A549 (cell line): ENCODE measurements around the gene ICOSLG. TPM values are rescaled to one million over a fixed set of nuclear protein-coding genes. Genes with fewer than 3 reads are reported as not detected.
"Not testable (repeated sequence)": the region's sequence is repeated elsewhere in the genome, so short reads cannot be mapped to it uniquely, and the experiment has no call there.

ENCODE experiments used
- ATAC-seq, 2 experiments: fragments of 200-7000 bp in 1 of 2; fragments of >200 bp in 1 of 2; cut with Nextera tagmentation in 1 of 2; cut with Tn5 transposase in 1 of 2; 3 replicates each; pipeline versions ENCODE4 v1.8.0 to v1.9.1; 2018 to 2020; ENCODE audit warnings: mild to moderate bottlenecking in 1 of 2, moderate library complexity in 1 of 2
- CTCF ChIA-PET: fragments of 300-600 bp; sonication (Branson Sonifier 250); formaldehyde crosslinking; extraction: SDS; loops from one replicate; lab custom pipeline; 2021; ENCODE audit warnings: antibody characterized with exemption, inconsistent platforms; lab: Yijun Ruan, JAX
- POLR2A ChIA-PET: fragments of 350-600 bp; formaldehyde crosslinking; extraction: SDS; loops from one replicate; lab custom pipeline; 2021; ENCODE audit warnings: antibody characterized with exemption, inconsistent platforms; lab: Yijun Ruan, JAX
- DNase-seq, 2 experiments: peaks; one replicate each; pipeline versions ENCODE4 v3.0.0 to v3.0.0-alpha.2; 2011 to 2016; ENCODE audit warnings: low read depth in 1 of 2, low spot score in 1 of 2
- FAIRE-seq: peaks from 2 replicates; lab custom pipeline; 2011; peaks lifted over from hg19 to GRCh38; lab: Jason Lieb, UNC
- H3K27ac ChIP-seq, 2 experiments: fragments of >200 bp; sonication (Bioruptor Twin); formaldehyde crosslinking; 3 replicates each; pipeline ENCODE4 v1.5.1; 2016 to 2017
- H3K4me1 ChIP-seq: fragments of >200 bp; sonication (Bioruptor Twin); formaldehyde crosslinking; 3 replicates; pipeline ENCODE4 v1.6.1; 2016
- H3K4me2 ChIP-seq: fragments of >200 bp; sonication (Bioruptor Twin); formaldehyde crosslinking; 3 replicates; pipeline ENCODE4 v1.6.1; 2016
- H3K4me3 ChIP-seq: fragments of >200 bp; sonication (Bioruptor Twin); formaldehyde crosslinking; 3 replicates; pipeline ENCODE4 v1.5.1; 2016
- H3K9me3 ChIP-seq: fragments of >200 bp; sonication (Bioruptor Twin); formaldehyde crosslinking; 3 replicates; pipeline ENCODE4 v1.6.1; 2016
- CHD2 ChIP-seq: fragments of 150-350 bp; IDR thresholded peaks from 2 replicates; pipeline ENCODE4 v1.6.1; 2014; ENCODE audit warnings: low read length; ENCODE audit not compliant: partially characterized antibody
- FOSL2 ChIP-seq, 2 experiments: fragments of 450-650 bp in 1 of 2; fragments of >200 bp in 1 of 2; sonication (Bioruptor Twin) in 1 of 2; formaldehyde crosslinking; IDR thresholded peaks; 2 replicates each; pipeline versions ENCODE4 v1.5.0 to v1.6.1; 2016 to 2020; ENCODE audit warnings: mild to moderate bottlenecking in 1 of 2, moderate library complexity in 1 of 2
- WGBS: methylation state at CpG from one replicate; pipeline ENCODE4 v1.1.6; 2017; ENCODE audit errors: missing lambda C conversion rate; 5-methylcytosine and 5-hydroxymethylcytosine counted together
- polyA plus RNA-seq, 4 experiments: library from polyadenylated mRNA; depleted of rRNA in 3 of 4; stranded (reverse); fragments of >200 nt; fragmentation: RNase III in 1 of 4; extraction: RNeasy Plus Mini Kit Qiagen cat#74134 plus additional on column Dnase treatment in 1 of 4; gene quantifications; 2 replicates in 3 of 4; 3 replicates in 1 of 4; pipeline ENCODE4 v1.2.3, GENCODE V29; 2011 to 2017

ICOSLG gene
- polyA plus RNA-seq, 2 of the 4 experiments (the other 2 are of a cell fraction): 0.32 to 0.79 TPM

DNA sequence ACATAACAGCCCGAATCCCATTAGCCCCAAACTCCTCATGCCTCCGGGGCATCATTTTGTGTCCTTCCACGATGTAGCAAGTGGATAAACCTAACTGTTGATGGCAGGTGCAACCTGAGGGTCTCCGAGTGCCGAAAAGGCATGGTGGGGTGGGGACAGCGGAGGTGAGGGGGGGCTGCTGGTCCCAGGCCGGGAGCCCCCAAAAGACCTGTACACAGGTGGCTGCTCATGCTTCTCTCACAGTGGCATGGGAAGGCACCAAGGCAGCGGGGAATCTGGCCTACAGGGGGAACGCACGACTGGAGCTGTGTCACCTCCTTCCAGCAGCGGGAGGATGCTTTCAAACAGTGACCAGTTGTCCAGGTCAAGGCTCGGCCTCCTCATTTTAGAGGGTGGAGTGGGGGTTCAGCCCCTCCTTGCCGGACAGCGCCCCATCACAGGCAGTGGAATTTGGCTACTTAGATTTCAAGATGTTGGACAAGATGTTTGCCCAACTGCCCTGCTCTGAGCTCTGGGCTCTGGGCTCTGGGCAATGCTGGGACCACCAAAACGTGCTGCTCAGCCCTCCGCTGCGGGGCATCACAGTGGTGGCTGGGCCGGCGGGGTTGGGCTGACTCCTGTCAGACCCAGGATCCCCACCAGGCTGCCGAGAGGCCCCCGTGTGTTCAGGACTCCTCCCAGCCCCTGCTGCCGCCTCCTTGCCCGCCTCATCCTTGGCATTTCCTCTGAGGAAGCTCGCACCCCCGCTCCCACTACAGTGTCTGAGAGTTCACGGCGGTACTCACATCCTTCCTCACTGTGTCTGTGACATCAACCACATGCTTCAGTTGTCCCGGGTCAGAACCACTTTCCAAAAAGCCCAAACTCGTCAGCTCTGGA is 13.3 kb upstream of the ICOSLG start:
- no peak for FAIRE-seq
- CTCF ChIA-PET: no interaction called here
- Histone ChIP-seq H3K4me1 (no peaks in the 10 kb centered on the region), H3K4me2 (no peak overlapping the region), H3K27ac (no peak overlapping the region), H3K4me3 (no peak overlapping the region), H3K9me3 (no peaks in the 10 kb centered on the region)
- POLR2A ChIA-PET: no interaction called here
- no peak for DNase-seq
- no peak for TF ChIP-seq CHD2
- TF ChIP-seq FOSL2 (IDR thresholded peaks at IDR 0.05): no peak
- TF ChIP-seq FOSL2 (CRISPR knock-in tag; IDR thresholded peaks at IDR 0.05): no peak
- 64% methylated on average over 17 of the region's 29 CpGs for WGBS
- no peak for ATAC-seq

- CTCF ChIA-PET, H3K9me3 ChIP-seq, FAIRE-seq, POLR2A ChIA-PET, DNase-seq, H3K4me2 ChIP-seq, H3K27ac ChIP-seq, H3K4me1 ChIP-seq, H3K4me3 ChIP-seq: not testable (repeated sequence)
- no CpG with 5 or more reads among the region's 33 CpGs for WGBS
- peak in 1 of 2 experiments; percentile 43; a peak in 2 of 6 replicates for ATAC-seq
These were observed 8.7 kb upstream of the ICOSLG start for GRCh38 chr21:44249204-44250037.

DNA sequence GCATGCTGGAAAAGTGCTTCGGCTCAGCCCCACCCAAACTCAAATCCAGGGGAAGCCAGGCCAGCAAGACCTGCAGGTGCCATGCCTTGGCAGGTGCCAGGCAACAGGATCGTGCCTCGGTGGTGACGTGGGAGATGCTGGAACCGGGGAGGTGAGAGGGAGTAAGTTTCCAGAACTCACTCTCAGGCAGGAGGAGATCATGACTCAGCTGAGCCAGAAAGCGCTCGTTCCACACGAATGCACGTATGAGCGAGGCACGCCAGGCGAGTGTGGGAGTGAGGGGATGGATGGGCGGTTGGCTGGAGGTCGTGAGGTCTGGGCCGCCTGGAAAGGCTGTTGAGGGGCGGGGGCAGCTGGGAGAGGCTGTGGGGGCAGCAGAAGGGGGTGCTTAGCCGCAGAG is 7.2 kb upstream of the ICOSLG start:
- ATAC-seq: not testable (repeated sequence)

DNA sequence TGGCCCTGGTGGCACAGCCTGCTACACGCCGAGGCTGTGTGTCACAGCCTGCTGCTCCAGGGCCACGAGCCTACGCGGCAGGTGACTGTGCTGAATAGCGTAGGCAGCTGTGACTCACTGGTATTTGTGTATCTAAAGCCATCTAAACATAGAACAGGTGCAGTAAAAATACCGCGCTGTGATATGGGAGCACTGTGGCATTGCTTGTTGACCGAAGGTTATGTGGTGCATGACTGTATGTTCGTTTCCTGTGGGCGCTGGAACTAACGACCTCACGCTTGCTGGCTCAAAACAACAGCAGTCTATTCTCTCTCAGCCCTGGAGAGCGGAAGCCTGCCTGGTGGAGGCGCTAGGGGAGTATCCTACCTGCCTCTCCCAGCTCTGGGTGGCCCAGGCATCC is 3.2 kb upstream of the ICOSLG start:
- CTCF ChIA-PET, H3K4me1 ChIP-seq, DNase-seq, POLR2A ChIA-PET, H3K9me3 ChIP-seq, FAIRE-seq, H3K4me3 ChIP-seq, H3K27ac ChIP-seq, H3K4me2 ChIP-seq: not testable (repeated sequence)
- peak in 1 of 2 experiments; percentile 28; a peak in 2 of 6 replicates for ATAC-seq
- no CpG with 5 or more reads among the region's 15 CpGs for WGBS

More for the DNA sequence above, 7.2 kb upstream of the ICOSLG start:
- H3K4me3 ChIP-seq, H3K9me3 ChIP-seq, H3K4me1 ChIP-seq, H3K4me2 ChIP-seq, DNase-seq, POLR2A ChIA-PET, H3K27ac ChIP-seq, CTCF ChIA-PET, FAIRE-seq: not testable (repeated sequence)
- no CpG with 5 or more reads among the region's 17 CpGs for WGBS

DNA sequence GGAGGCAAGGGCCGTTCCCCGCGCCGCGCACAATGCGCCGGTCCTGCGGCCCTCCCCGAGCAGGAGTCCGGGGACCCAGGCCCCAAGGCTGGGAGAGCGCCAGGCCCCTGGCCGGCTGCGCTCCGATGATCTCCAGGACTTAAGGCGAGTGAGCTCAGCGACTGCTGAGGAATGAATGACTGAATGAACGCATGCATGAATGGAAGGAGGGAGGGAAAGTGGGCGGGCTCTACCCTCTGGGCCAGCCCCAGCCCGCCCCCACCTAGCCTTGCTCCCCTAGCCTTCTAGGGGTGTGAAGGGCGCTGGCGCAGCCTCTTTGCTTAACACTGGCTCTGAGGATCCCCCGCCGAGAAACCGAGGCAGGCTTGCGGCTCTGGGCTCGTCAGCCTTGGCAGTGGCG is 538 bp upstream of the ICOSLG start:
- H3K4me3 ChIP-seq, H3K4me2 ChIP-seq, H3K9me3 ChIP-seq, CTCF ChIA-PET, H3K27ac ChIP-seq, POLR2A ChIA-PET, DNase-seq, H3K4me1 ChIP-seq, FAIRE-seq: not testable (repeated sequence)
- ATAC-seq: peak; percentile 51 to 71
- no CpG with 5 or more reads among the region's 27 CpGs for WGBS

DNA sequence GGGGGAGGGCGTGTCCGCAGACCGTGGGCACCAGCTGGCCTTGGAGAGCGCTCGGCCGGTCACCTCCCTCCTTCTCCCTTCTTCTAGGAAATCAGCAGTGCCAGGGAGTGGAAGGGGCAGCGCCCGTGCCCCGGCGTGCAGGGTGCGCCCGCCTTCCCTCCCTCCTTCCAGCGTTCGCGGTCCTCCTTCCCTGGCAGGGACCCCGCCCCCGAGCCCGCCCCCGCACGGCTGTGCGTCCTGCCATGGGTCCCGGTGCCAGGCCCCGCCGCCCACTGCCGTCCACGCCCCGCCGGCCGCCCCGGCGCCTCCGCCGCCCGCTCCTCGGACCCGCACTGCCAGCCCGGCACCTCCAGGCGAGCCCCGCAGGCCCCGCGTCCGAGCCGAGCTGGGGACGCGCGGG is 390 bp downstream of the ICOSLG start:
- FAIRE-seq, H3K9me3 ChIP-seq, H3K27ac ChIP-seq, H3K4me2 ChIP-seq, H3K4me3 ChIP-seq, CTCF ChIA-PET, H3K4me1 ChIP-seq, DNase-seq, POLR2A ChIA-PET: not testable (repeated sequence)
- WGBS: no CpG with 5 or more reads among the region's 46 CpGs
- peak; percentile 60 to 73 for ATAC-seq

- H3K4me3 ChIP-seq, H3K27ac ChIP-seq, H3K4me1 ChIP-seq, ATAC-seq, POLR2A ChIA-PET, FAIRE-seq, H3K4me2 ChIP-seq, H3K9me3 ChIP-seq, CTCF ChIA-PET, DNase-seq: not testable (repeated sequence)
- no CpG with 5 or more reads among the region's 22 CpGs for WGBS
These were observed 11.2 kb downstream of the ICOSLG start for GRCh38 chr21:44229561-44229960.

GRCh38 chr21:44228109-44228508 is 12.6 kb downstream of the ICOSLG start:
- H3K9me3 ChIP-seq, CTCF ChIA-PET, H3K4me3 ChIP-seq, FAIRE-seq, H3K4me1 ChIP-seq, ATAC-seq, H3K4me2 ChIP-seq, DNase-seq, H3K27ac ChIP-seq, POLR2A ChIA-PET: not testable (repeated sequence)
- WGBS: no CpG with 5 or more reads among the region's 13 CpGs

DNA sequence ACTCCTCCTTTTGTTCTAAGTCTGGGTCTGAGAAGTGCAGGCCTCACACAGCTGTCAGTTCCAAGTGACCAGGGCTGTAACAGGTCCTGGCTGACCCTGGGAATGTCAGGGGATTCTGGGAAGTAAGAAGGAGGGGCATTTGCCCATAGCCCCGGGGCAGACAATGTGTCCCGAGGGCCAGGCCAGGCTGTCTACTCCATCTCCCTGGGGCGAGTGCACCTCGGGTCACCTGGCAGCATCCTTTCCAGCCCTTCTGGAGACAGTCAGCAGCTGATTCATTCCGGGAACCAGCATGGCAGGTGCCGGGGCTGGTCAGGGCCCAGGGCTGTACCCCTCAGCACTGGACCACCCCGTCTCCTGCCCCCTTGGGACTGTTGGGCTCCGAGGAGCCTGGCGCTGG is 13.1 kb downstream of the ICOSLG start:
- ATAC-seq, H3K9me3 ChIP-seq, CTCF ChIA-PET, H3K4me2 ChIP-seq, FAIRE-seq, H3K27ac ChIP-seq, H3K4me3 ChIP-seq, H3K4me1 ChIP-seq, POLR2A ChIA-PET, DNase-seq: not testable (repeated sequence)
- no CpG with 5 or more reads among the region's 9 CpGs for WGBS

DNA sequence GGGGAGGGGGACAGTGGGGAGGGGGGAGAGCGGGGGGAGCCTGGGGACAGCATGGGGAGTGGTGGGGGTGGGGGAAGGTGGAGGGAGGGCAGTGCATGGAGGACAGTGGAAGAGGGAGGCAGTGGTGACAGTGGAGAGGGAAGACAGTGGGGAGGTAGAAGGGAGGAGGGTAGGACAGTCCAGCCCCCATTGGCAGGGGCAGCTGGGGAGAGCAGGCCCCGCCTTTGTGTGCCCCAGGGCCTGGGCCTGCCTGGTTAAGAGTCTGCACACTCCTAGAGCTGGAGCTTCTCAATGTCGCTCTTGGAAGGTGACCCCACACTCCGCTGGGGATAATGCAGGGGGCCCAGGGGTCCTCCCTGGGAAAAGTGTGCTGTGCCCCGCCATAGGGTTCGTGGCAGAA is 15.1 kb downstream of the ICOSLG start:
- H3K4me2 ChIP-seq, FAIRE-seq, POLR2A ChIA-PET, H3K4me3 ChIP-seq, DNase-seq, H3K9me3 ChIP-seq, H3K27ac ChIP-seq, H3K4me1 ChIP-seq, ATAC-seq, CTCF ChIA-PET: not testable (repeated sequence)
- WGBS: no CpG with 5 or more reads among the region's 6 CpGs
